ENCODE data around the gene UGT1A9.
"Not testable (repeated sequence)": the region's sequence is repeated elsewhere in the genome, so short reads cannot be mapped to it uniquely, and the experiment has no call there.

Gene UGT1A9

DNA sequence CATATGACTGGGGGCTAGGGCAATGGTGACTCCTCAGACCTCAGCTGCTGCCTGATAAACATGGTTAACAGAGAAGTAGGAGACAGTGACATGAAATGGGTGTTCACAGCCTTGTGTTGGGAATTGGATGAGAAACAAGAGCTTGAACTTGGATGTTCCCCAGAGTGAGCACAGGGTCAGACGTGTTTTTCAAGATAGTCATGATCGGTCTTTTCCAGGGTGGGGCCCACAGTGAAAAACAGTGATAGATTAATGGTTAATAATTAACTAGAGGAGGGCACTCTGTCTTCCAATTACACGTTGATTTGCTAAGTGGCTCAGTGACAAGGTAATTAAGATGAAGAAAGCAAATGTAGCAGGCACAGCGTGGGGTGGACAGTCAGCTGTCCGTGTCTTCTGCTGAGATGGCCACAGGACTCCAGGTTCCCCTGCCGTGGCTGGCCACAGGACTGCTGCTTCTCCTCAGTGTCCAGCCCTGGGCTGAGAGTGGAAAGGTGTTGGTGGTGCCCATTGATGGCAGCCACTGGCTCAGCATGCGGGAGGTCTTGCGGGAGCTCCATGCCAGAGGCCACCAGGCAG, 57.1 kb downstream of the UGT1A9 start, which contains the start of gene UGT1A3:
Gene UGT1A3 (plus strand): TSS at position 320 of the 579 bp plus-strand sequence. CDS start 85 bp downstream, at position 405.
- H3K9me2 ChIP-seq (replicated peaks; ENCODE audit: control insufficient read depth, low read length) = no peaks in the 10 kb centered on the region
- TF ChIP-seq CTCF (IDR thresholded peaks at IDR 0.05; ENCODE audit: low read depth, low read length, poor library complexity, severe bottlenecking) = no peak
- TF ChIP-seq EZH2phosphoT487 (IDR thresholded peaks at IDR 0.05; ENCODE audit: borderline replicate concordance, low read length) = no peak
- H3K9me3 ChIP-seq (ENCODE audit: control insufficient read depth, insufficient read depth, low read length) = no peaks in the 10 kb centered on the region
- H3K27ac ChIP-seq (ENCODE audit: low read depth, low read length) = no peak within 1 kb of the TSS
- H3K36me3 ChIP-seq (ENCODE audit: control insufficient read depth, low read length) = no peaks in the 10 kb centered on the region
- H3K4me3 ChIP-seq (ENCODE audit: low read length) = no peak within 1 kb of the TSS
- H3K27me3 ChIP-seq (ENCODE audit: control insufficient read depth, low read length) = no peaks in the 10 kb centered on the region
- no peaks in the 10 kb centered on the region for H3K4me1 ChIP-seq (ENCODE audit: control insufficient read depth, low read length)
- H3F3A ChIP-seq (ENCODE audit: control insufficient read depth, insufficient read depth) = no peaks in the 10 kb centered on the region
- no peaks in the 10 kb centered on the region for H3K79me2 ChIP-seq (ENCODE audit: control insufficient read depth, low read length)
- no peaks in the 10 kb centered on the region for H4K20me1 ChIP-seq (ENCODE audit: control insufficient read depth, insufficient read depth, low read depth, low read length)
- H3K4me2 ChIP-seq (ENCODE audit: low read length) = no peak within 1 kb of the TSS

DNA sequence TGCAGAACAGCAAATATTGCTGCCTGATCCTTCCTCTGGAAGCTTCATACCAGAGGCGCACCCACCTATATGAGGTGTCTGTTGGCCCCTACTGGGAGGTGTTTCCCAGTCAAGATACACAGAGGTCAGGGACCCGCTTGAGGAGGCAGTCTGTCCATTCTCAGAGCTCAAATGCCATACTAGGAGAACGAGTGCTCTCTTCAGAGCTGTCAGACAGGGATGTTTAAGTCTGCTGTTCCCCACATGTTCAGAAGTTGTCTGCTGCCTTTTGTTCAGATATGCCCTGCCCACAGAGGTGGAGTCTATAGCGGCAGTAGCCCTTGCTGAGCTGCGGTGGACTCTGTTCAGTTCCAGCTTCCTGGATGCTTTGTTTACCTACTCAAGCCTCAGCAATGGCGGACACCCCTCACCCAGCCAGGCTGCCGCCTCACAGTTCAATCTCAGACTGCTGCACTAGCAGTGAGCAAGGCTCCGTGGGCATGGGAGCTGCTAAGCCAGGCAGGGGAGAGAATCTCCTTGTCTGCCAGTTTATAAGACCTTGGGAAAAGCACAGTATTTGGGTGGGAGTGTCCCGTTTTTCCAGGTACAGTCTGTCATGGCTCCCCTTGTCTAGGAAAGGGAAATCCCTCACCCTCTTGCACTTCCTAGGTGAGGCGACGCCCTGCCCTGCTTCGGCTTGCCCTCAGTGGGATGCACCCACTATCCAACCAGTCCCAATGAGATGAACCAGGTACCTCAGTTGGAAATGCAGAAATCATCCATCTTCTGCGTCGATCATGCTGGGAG, 65.4 kb downstream of the UGT1A9 start:
- not testable (repeated sequence) for H3K4me2 ChIP-seq (ENCODE audit: low read length); H3K4me3 ChIP-seq (ENCODE audit: low read length); H3K9me2 ChIP-seq (replicated peaks; ENCODE audit: control insufficient read depth, low read length); H3K36me3 ChIP-seq (ENCODE audit: control insufficient read depth, low read length); H3F3A ChIP-seq (ENCODE audit: control insufficient read depth, insufficient read depth); H3K79me2 ChIP-seq (ENCODE audit: control insufficient read depth, low read length); H4K20me1 ChIP-seq (ENCODE audit: control insufficient read depth, insufficient read depth, low read depth, low read length); H3K27me3 ChIP-seq (ENCODE audit: control insufficient read depth, low read length); H3K27ac ChIP-seq (ENCODE audit: low read depth, low read length); H3K9me3 ChIP-seq (ENCODE audit: control insufficient read depth, insufficient read depth, low read length); H3K4me1 ChIP-seq (ENCODE audit: control insufficient read depth, low read length)

DNA sequence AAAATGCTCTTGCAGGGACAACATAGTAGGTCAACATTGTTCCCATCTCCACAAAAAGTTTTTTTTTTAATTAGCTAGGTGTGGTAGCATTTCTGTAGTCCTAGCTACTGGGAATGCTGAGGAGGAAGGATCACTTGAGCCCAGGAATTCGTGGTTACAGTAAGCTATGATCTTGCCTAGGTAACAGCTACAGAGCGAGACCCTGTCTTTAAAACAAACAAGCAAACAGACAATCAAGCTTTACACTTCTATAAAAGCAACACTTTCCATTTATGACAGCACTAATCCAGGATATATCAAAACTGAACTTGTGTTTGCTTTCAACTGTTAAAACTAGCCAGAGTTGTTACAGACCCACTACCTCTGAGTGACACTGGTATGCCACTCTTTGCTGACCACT, 69.2 kb downstream of the UGT1A9 start:
- Histone ChIP-seq H3K27me3 (ENCODE audit: control insufficient read depth, low read length) (no peaks in the 10 kb centered on the region), H4K20me1 (ENCODE audit: control insufficient read depth, insufficient read depth, low read depth, low read length) (no peaks in the 10 kb centered on the region), H3K9me3 (ENCODE audit: control insufficient read depth, insufficient read depth, low read length) (no peaks in the 10 kb centered on the region), H3K36me3 (ENCODE audit: control insufficient read depth, low read length) (no peaks in the 10 kb centered on the region), H3K4me2 (ENCODE audit: low read length) (no peak overlapping the region), H3K4me1 (ENCODE audit: control insufficient read depth, low read length) (no peaks in the 10 kb centered on the region), H3K9me2 (replicated peaks; ENCODE audit: control insufficient read depth, low read length) (no peaks in the 10 kb centered on the region), H3K27ac (ENCODE audit: low read depth, low read length) (no peak overlapping the region), H3K4me3 (ENCODE audit: low read length) (no peak overlapping the region), H3F3A (ENCODE audit: control insufficient read depth, insufficient read depth) (no peaks in the 10 kb centered on the region), H3K79me2 (ENCODE audit: control insufficient read depth, low read length) (no peaks in the 10 kb centered on the region)
- TF ChIP-seq CTCF (IDR thresholded peaks at IDR 0.05; ENCODE audit: low read depth, low read length, poor library complexity, severe bottlenecking) (no peak), EZH2phosphoT487 (IDR thresholded peaks at IDR 0.05; ENCODE audit: borderline replicate concordance, low read length) (no peak)
